SKM-1 (cell line): ENCODE measurements around the gene B3GNT7.
"Not testable (repeated sequence)": the region's sequence is repeated elsewhere in the genome, so short reads cannot be mapped to it uniquely, and the experiment has no call there.

ENCODE experiments used
- DNase-seq: peaks from one replicate; lab custom pipeline; 2025; ENCODE audit not compliant: unreplicated experiment; lab: John Stamatoyannopoulos, UW

Gene B3GNT7

DNA sequence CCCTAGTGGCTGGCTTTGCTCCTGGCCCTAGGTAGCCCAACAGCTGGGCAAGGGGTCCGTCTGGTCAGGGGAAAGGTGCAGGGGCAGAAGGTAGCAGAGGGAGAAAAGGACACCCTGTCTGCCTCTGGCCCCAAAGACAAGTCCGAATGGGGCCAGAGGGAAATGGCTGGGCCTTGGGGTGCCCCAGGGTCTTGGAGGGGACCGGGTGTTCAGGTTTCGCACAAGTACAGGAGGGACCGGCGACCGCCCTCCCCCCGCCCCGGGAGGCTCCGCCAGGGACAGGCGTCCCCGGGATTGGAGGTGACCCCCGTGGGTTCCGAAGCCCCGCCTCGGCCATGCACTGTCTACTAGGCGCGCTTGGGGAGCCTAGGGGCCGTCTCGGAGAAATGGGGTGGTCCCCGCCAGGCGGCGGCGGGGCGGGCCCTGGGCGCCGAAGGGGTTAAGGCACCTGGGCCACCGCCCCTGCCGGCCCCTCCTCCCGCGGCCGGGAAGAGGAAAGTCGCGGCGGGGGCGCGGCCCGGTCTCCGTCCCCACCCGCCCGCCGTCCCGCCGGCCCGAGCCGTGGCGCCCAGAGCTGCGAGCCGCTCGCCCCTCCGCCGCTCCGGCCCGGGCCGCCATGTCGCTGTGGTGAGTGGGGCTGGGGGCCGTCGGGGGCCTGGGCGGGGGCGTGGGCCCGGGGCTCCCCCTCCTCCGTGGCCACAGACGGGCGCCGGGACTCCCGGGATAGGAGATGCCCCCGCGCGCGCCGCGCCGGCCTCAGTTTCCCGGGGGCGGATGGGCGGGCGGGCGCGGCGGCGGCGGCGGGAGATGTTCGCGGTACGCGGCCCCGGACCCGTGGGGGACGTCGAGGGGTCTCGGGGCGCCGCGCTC, at the start of gene B3GNT7:
Gene B3GNT7, plus strand, starts transcription at position 523 of the 870 bp plus-strand sequence. Its CDS starts 94 bp downstream, at position 617.
- no peak for DNase-seq

DNA sequence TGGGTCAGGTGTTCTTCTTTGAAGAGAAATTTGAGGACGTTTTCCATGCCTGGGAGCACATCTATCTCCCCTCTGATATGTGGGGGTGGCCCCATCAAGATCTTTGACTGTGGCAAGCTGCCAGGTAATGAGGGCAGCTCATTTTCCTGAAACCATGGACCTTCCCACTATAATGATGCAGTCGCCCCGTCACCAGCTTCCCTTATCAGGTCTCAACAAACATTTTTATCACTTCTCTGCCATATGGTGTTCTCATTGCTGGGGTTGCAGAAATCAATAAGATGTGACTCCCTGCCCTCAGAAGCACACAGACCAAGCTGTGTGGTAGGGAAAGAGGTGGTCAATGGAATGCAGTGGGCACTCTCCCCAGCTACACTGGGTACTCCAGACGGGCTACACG, 48.4 kb upstream of the B3GNT7 start:
- no peak for DNase-seq

- DNase-seq: no peak
Measured at GRCh38 chr2:231347638-231348037, 47.9 kb upstream of the B3GNT7 start.

- no peak for DNase-seq
Measured at GRCh38 chr2:231348173-231348572, 47.3 kb upstream of the B3GNT7 start.

- no peak for DNase-seq
Measured at GRCh38 chr2:231348704-231349373, 46.7 kb upstream of the B3GNT7 start.

DNA sequence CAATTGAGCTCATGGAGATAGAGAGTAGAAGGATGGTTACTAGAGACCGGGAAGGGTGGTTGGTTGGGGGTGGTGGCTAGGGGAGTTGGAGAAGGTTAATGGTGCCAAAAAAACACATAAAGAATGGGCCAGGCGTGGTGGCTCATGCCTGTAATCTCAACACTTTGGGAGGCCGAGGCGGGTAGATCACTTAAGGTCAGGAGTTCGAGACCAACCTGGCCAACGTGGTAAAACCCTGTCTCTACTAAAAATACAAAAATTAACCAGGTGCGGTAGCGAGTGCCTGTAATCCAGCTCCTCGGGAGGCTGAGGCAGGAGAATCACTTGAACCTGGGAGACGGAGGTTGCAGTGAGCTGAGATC, 46.2 kb upstream of the B3GNT7 start:
- DNase-seq: not testable (repeated sequence)

- DNase-seq: no peak
Measured at GRCh38 chr2:231351648-231352047, 43.9 kb upstream of the B3GNT7 start.

GRCh38 chr2:231353469-231353868, 42.0 kb upstream of the B3GNT7 start:
- DNase-seq: no peak

GRCh38 chr2:231355508-231356465, 39.7 kb upstream of the B3GNT7 start:
- DNase-seq: no peak

GRCh38 chr2:231356466-231356844, 39.1 kb upstream of the B3GNT7 start:
- no peak for DNase-seq

DNA sequence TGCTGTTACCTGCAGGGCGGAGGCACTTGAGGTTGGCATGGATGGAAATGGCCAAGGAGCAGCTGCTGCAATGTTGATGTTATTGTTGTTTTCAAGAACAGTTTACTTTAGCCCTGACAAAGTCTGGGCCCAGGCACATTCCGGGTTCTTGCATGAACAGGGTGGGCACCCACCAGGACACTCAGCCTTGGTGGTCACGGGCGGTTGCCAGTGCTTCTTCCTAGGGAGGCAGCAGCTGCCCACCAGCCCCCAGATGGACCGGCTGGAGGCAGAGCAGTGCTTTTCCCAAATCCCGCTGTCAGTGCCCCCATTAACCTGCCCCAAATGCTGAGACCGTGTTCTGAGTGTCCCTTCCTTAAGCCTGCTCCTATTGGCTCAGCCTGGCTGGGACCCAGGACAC, 38.5 kb upstream of the B3GNT7 start:
- no peak for DNase-seq

GRCh38 chr2:231357931-231358330, 37.6 kb upstream of the B3GNT7 start:
- DNase-seq: no peak

- DNase-seq: no peak
Measured at GRCh38 chr2:231359441-231359840, 36.1 kb upstream of the B3GNT7 start.

DNA sequence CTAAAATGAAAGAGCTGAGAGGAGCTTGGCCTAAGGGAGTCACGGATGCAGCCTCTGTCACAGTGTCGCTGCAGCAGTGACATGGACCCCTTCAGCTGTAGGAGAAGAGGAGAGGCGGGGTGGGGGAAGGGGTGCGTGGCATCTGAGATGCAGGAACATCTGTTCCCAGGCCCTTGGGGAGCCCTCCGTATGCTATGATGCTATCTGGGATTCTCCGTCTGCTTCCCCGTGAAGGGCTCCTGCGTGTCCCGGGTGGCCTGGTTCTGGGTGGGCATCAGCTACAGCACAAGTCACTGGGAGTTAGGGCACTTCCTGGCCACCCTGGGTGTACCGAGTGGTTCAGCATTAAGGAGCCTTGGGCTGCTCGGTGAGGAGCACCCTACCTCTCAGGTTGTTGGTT, 35.6 kb upstream of the B3GNT7 start:
- DNase-seq: no peak

GRCh38 chr2:231360401-231360800, 35.1 kb upstream of the B3GNT7 start:
- DNase-seq: no peak

DNA sequence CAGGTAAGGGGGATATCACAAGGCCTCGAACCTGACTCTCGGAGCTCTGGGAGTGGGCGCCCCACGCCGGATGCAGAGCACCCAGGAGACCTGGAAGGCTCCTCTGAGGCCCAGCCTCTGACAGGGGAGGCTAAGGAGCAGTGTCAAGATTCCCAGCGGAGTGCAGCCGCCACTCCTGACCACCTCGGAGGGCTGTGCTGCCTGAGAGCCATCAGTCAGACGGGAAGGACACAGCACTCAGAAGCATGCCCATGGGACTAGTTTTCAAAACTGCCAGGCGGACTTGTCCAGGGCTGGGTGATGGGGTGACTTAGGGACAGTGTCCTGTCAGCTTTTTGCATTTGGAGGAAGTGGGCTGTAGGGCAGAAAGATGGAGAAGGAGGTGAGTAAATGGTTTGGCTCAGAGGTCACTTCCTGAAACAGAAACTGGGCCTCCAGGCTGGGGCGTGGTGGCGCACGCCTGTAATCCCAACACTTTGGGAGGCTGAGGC, 34.6 kb upstream of the B3GNT7 start:
- DNase-seq: no peak

DNA sequence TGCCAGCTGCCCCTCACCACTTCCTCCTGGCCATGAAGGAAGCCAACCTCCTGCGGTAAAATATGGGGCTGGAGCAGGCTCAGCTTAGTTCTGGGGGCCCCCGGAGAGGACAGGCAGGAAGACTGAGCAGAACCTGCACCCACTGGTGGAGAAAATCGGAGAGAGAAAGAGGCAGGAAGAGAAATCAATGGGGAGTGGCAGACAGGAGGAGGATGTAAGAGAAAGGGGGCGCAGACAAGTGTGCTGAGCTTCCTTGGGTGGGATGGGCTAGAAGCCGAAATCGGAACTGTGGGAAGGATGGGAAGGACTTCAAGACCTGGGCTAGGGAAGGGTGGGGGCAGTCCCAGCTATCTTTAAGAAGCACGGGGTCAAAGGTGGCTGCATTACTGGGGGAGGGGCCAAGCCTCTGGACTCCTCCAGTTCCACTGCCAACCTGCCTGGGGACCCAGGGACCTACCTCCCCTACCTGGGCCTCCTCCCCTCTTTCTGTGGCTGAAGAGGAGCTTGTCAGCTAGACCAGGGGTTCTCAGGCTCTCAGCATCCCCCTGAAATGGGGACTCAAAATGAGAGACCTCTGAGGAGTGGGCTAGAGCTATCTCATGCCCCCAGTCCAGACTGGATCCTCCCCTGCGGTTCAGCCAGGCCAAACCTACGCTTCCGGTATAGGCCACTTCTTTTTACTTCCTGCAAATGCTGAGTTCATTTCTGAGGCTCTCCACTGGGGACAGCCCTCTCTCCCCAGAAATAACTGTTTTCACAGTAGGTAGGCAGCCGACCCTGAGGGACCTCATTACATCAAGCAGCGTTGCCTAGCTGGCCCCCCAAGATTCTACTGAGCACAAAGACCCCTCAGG, 33.6 kb upstream of the B3GNT7 start:
- peak; percentile 27 for DNase-seq

DNA sequence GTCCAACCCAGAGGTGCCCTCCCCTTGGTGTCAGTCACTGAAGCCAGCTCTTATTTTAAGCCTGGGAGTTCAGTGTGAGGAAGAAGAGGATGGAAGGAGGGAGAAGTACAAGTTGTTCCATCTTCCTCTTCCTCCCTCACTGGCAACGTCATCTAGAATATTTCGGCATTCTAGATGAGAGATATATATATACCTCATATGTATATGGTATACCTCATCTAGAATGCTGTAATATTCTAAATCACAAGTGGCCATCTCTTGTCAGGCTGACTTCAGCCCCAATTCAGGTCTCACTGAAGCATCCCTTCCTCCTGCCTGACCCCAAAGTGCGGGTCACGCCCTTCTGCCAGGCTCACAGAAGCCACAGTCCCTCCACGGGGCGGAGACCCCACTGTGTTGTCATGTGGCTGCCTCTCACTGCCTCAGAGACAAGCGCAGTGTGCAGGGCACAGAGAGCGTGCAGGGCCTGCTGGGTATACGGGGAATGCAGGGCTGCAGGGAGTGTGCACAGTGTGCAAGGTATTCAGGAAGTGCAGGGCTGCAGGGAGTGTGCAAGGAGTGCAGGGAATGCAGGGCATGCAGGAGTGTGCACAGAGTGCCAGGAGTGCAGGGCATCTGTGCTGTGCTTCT, 32.8 kb upstream of the B3GNT7 start:
- DNase-seq: no peak

- DNase-seq: no peak
Measured at GRCh38 chr2:231364061-231364460, 31.4 kb upstream of the B3GNT7 start.
